Fibroblast of mammary gland (primary cell): ENCODE results near the gene PNMT.

ENCODE experiments used
- DNase-seq: peaks from one replicate; pipeline ENCODE4 v3.0.0-alpha.2; 2010; ENCODE audit warnings: low read depth
- H3K4me3 ChIP-seq: 2 replicates; pipeline ENCODE4 v1.5.1; 2011; ENCODE audit warnings: low read depth, mild to moderate bottlenecking, low read length, moderate library complexity; ENCODE audit not compliant: control insufficient read depth
- TF ChIP-seq, protein P1 (sequence below): conservative IDR thresholded peaks from 2 replicates; pipeline ENCODE4 v1.5.1; 2011; ENCODE audit warnings: low read depth, low read length, inconsistent platforms; ENCODE audit not compliant: control insufficient read depth, insufficient read depth

PNMT gene

DNA sequence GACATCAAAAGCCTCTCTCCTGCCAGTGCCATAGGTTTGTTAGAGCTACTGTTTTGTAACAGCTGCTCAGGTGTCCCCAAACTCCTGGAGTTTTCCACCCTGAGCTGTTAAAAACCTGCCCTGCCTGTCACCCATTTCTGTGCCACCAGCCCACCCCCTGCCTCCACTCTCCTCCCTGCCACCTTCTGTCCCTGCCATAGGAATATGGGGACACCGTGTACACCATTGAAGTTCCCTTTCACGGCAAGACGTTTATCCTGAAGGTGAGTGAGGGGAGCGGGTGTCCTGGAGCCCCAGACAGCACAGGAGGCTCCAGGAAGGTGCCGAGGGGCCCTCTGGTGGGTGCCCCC is 8.3 kb upstream of the PNMT start:
- TF ChIP-seq, protein P1, sequence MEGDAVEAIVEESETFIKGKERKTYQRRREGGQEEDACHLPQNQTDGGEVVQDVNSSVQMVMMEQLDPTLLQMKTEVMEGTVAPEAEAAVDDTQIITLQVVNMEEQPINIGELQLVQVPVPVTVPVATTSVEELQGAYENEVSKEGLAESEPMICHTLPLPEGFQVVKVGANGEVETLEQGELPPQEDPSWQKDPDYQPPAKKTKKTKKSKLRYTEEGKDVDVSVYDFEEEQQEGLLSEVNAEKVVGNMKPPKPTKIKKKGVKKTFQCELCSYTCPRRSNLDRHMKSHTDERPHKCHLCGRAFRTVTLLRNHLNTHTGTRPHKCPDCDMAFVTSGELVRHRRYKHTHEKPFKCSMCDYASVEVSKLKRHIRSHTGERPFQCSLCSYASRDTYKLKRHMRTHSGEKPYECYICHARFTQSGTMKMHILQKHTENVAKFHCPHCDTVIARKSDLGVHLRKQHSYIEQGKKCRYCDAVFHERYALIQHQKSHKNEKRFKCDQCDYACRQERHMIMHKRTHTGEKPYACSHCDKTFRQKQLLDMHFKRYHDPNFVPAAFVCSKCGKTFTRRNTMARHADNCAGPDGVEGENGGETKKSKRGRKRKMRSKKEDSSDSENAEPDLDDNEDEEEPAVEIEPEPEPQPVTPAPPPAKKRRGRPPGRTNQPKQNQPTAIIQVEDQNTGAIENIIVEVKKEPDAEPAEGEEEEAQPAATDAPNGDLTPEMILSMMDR, result no peak
- H3K4me3 ChIP-seq, result no peak overlapping the region
- no peak for DNase-seq

DNA sequence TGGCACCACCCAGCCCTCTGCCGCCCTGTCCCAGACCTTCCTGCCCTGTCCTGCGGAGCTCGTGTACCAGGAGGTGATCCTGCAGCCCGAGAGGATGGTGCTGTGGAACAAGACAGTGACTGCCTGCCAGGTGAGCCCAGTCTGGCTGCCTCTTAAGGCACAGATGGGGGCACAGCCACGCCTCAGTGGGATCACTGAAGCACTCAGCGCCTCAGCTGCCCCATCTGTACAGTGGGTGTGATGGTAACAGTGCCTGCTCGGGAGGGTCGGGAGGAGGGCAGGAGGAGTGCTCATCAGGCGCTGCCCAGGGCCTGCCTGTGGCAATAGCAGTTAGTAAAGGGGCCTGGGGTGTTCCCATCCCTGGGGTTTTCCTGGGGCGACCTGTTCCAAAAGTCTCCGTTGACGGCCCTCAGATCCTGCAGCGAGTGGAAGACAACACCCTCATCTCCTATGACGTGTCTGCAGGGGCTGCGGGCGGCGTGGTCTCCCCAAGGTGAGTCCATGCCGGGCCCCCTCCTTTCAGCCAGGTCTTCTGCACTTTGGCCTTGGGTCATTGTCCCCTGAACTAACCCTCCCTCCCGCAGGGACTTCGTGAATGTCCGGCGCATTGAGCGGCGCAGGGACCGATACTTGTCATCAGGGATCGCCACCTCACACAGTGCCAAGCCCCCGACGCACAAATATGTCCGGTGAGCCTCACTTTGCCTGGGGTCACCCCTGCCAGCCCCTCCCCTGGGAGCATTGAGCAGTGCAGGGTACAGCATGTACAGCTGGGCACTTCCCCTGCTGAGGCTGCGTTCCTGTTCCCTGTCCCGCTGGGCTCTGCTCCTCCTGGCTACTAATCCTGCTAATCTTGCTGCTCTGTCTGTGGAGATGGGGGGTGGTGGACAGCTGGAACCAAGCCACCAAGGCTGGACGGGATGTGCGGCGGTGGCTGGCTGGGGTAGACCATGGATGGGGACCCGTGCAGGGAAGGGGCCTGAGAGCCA is 7.6 kb upstream of the PNMT start:
- H3K4me3 ChIP-seq, result no peak overlapping the region
- no peak for DNase-seq
- TF ChIP-seq, protein P1, result no peak

DNA sequence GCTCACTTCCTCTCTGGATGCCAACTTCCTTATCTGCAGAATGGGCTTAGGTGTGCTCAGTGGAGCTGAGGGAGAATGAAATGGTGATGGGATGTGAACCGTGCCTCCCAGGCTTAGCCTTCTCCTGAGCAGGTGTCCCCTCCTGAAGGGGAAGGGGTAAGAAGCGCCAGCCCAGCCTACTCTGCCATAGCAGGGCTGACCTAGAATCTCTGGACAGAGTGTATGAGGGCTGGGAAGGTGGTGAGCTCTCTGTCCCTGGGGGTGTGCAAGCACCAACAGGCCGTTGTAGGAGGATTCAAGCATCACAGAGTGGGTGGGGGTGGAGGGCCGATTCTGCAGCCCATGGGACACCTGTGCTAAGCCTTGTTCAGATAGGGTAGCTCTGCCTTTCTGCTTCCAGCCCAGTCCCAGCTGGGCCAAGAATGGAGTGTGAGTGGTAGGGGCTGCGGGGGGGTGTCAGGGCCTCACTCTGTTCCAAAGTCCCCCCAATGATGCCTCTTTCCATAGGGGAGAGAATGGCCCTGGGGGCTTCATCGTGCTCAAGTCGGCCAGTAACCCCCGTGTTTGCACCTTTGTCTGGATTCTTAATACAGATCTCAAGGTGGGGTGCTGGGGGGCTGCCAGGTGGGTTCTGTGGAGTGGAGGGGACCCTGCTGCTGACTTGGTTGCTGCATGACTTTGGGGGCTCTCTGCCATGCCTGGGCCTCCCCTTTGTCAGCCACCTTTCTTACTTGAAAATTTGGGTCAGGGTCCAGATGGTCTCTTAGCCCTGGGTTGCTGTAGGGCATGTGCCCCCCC is 6.3 kb upstream of the PNMT start:
- TF ChIP-seq, protein P1, result no peak
- no peak overlapping the region for H3K4me3 ChIP-seq
- no peak for DNase-seq

DNA sequence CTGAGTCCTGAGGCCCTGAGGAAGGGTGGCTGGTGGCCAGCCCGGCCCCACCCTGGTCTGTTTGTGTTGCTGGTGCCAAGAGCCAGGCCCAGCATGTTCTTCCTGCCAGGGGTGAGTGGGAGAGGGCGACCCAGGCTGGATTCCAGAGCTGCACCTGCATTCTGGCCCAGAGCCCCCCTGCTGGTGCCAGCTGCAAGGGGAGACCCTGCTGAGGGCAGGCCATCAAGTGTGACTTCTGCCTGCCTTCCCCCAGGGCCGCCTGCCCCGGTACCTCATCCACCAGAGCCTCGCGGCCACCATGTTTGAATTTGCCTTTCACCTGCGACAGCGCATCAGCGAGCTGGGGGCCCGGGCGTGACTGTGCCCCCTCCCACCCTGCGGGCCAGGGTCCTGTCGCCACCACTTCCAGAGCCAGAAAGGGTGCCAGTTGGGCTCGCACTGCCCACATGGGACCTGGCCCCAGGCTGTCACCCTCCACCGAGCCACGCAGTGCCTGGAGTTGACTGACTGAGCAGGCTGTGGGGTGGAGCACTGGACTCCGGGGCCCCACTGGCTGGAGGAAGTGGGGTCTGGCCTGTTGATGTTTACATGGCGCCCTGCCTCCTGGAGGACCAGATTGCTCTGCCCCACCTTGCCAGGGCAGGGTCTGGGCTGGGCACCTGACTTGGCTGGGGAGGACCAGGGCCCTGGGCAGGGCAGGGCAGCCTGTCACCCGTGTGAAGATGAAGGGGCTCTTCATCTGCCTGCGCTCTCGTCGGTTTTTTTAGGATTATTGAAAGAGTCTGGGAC is 5.5 kb upstream of the PNMT start:
- TF ChIP-seq, protein P1, result no peak
- H3K4me3 ChIP-seq, result no peak overlapping the region
- DNase-seq, result no peak

DNA sequence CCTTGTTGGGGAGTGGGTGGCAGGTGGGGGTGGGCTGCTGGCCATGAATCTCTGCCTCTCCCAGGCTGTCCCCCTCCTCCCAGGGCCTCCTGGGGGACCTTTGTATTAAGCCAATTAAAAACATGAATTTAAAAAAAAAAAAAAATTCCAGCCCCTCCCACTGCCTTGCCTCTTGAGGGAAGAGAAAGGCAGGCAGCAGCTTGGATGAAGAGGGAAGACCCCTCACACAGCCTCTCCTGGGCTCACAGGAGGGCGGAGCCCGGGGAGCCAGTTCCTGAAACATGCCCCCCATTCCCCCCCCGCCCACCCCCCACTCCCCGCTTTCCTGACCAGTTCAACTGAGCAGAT is 4.9 kb upstream of the PNMT start:
- H3K4me3 ChIP-seq, result no peak overlapping the region
- DNase-seq, result no peak
- TF ChIP-seq, protein P1, result no peak
